ENCODE measurements around the gene ARSB. TPM values are rescaled to one million over a fixed set of nuclear protein-coding genes. Genes with fewer than 3 reads are reported as not detected.

The ARSB gene
- total RNA-seq, 1 experiment from 2014 or later = 5.2 TPM

DNA sequence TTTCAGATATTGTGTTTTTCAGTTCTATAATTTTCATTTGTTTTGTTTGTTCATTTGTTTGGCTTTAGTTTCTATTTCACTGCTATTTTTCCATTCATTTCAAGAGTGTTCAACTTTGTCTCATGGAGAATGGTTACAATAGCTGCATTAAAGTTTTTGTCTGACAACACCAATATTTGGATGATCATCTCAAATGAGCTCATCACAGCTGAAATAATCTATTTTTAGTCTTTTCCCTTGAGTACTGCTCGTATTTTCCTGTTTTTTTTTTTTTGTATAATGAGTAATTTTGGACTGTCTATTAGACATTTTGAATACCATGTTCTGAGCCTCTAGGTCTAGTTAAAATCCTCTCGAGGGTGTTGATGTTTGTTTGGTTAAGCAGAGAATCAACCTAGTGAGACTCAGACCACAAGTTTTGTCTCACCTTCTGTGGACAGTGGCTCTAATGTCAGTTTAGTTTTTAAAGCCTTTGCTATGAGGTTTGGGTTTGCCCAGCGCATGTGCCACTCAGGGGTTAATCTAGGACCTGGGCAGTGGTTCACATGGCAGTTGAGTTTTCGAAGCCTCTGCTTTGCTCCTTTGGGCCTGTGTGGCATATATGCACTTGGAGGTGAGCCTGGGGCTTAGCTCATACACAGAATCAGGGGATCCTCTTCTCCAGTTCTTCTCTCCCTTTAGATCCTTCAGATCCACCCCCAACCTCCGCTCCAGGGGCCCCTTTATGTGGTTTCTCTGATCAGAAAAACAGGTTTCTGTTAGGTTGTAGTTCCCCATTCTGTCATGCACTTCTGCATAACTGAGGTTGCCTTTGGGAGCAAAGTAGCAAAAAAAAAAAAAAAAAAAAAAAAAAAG, 79.8 kb downstream of the ARSB start:
- no peak for DNase-seq (ENCODE audit: unreplicated experiment)
- no peaks in the 10 kb centered on the region for H3K9me3 Mint-ChIP-seq (ENCODE audit: unreplicated experiment)
- no peaks in the 10 kb centered on the region for H3K4me1 Mint-ChIP-seq (ENCODE audit: insufficient read depth, unreplicated experiment)
- no peak for TF ChIP-seq CTCF (IDR thresholded peaks at IDR 0.05; ENCODE audit: unreplicated experiment)
- no peak overlapping the region for H3K4me3 Mint-ChIP-seq (ENCODE audit: unreplicated experiment)
- intact Hi-C loops (cut with micrococcal nuclease) = no loop called here
- CTCF ChIA-PET = interaction anchor here (0.7 kb wide), 1 partner anchor 368 kb away, joined by 3 read pairs; no protein-coding TSS in a partner anchor
- no peaks in the 10 kb centered on the region for H3K36me3 Mint-ChIP-seq (ENCODE audit: insufficient read depth, unreplicated experiment)
- POLR2A ChIA-PET = no interaction called here
- H3K27ac Mint-ChIP-seq (ENCODE audit: low read depth, unreplicated experiment) = no peak overlapping the region
- no peaks in the 10 kb centered on the region for H3K27me3 Mint-ChIP-seq (ENCODE audit: insufficient read depth, unreplicated experiment)
- no TSS peak for BruUV-seq (replicated peaks)

DNA sequence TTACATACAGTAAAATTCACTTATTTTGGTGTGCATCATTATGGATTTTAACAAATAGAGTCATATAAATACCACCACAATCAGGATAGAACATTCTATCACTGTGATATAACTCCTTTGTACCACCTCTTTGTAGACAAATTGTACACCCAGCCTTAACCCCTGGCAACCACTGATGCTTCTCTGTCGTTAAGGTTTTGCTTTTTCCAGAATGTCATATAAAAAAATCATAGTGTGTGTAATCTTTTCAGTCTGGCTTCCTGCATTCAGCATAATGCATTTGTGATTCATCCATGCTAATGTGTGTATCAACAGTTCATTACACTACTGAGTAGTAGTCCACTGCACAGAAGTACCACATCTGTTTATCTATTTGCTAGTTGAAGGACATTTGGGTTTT, 81.2 kb downstream of the ARSB start:
- H3K4me1 Mint-ChIP-seq (ENCODE audit: insufficient read depth, unreplicated experiment) = no peaks in the 10 kb centered on the region
- CTCF ChIA-PET = interaction anchor here (0.6 kb wide), 1 partner anchor 61 kb away, joined by 3 read pairs; no protein-coding TSS in a partner anchor
- H3K27me3 Mint-ChIP-seq (ENCODE audit: insufficient read depth, unreplicated experiment) = no peaks in the 10 kb centered on the region
- no peak for DNase-seq (ENCODE audit: unreplicated experiment)
- no TSS peak for BruUV-seq (replicated peaks)
- no peak overlapping the region for H3K27ac Mint-ChIP-seq (ENCODE audit: low read depth, unreplicated experiment)
- intact Hi-C loops (cut with micrococcal nuclease) = no loop called here
- H3K36me3 Mint-ChIP-seq (ENCODE audit: insufficient read depth, unreplicated experiment) = no peaks in the 10 kb centered on the region
- no peak for TF ChIP-seq CTCF (IDR thresholded peaks at IDR 0.05; ENCODE audit: unreplicated experiment)
- no peaks in the 10 kb centered on the region for H3K9me3 Mint-ChIP-seq (ENCODE audit: unreplicated experiment)
- POLR2A ChIA-PET = no interaction called here
- H3K4me3 Mint-ChIP-seq (ENCODE audit: unreplicated experiment) = no peak overlapping the region

- Mint-ChIP-seq H3K27ac (ENCODE audit: low read depth, unreplicated experiment) (no peak overlapping the region), H3K4me1 (ENCODE audit: insufficient read depth, unreplicated experiment) (no peaks in the 10 kb centered on the region), H3K4me3 (ENCODE audit: unreplicated experiment) (no peak overlapping the region), H3K36me3 (ENCODE audit: insufficient read depth, unreplicated experiment) (no peaks in the 10 kb centered on the region), H3K27me3 (ENCODE audit: insufficient read depth, unreplicated experiment) (no peaks in the 10 kb centered on the region), H3K9me3 (ENCODE audit: unreplicated experiment) (no peaks in the 10 kb centered on the region)
- no peak for TF ChIP-seq CTCF (IDR thresholded peaks at IDR 0.05; ENCODE audit: unreplicated experiment)
- DNase-seq (ENCODE audit: unreplicated experiment) = no peak
- CTCF ChIA-PET = interaction anchor here (0.6 kb wide), 1 partner anchor 62 kb away, joined by 3 read pairs; no protein-coding TSS in a partner anchor
- no TSS peak for BruUV-seq (replicated peaks)
- intact Hi-C loops (cut with micrococcal nuclease) = no loop called here
- POLR2A ChIA-PET = no interaction called here
Measured at GRCh38 chr5:78903353-78903752, 81.8 kb downstream of the ARSB start.

- Mint-ChIP-seq H3K9me3 (ENCODE audit: unreplicated experiment) (no peaks in the 10 kb centered on the region), H3K27ac (ENCODE audit: low read depth, unreplicated experiment) (no peak overlapping the region), H3K27me3 (ENCODE audit: insufficient read depth, unreplicated experiment) (no peaks in the 10 kb centered on the region), H3K4me1 (ENCODE audit: insufficient read depth, unreplicated experiment) (no peaks in the 10 kb centered on the region), H3K4me3 (ENCODE audit: unreplicated experiment) (no peak overlapping the region), H3K36me3 (ENCODE audit: insufficient read depth, unreplicated experiment) (no peaks in the 10 kb centered on the region)
- no TSS peak for BruUV-seq (replicated peaks)
- ChIA-PET POLR2A (interaction anchor here (0.6 kb wide), 1 partner anchor 221 kb away, joined by 5 read pairs; no protein-coding TSS in a partner anchor), CTCF (interaction anchor here (0.5 to 1.7 kb wide), 12 partner anchors 9 to 367 kb away, joined by 3 to 5 read pairs (median 4); no protein-coding TSS in a partner anchor)
- intact Hi-C loops (cut with micrococcal nuclease) = loop anchor here (1.0 to 5.0 kb wide), 4 partner anchors 65 to 578 kb away; no protein-coding TSS in a partner anchor
- TF ChIP-seq CTCF (IDR thresholded peaks at IDR 0.05; ENCODE audit: unreplicated experiment) = peak; percentile 68
- peak; percentile 71 for DNase-seq (ENCODE audit: unreplicated experiment)
Measured at GRCh38 chr5:78899922-78900362, 85.2 kb downstream of the ARSB start.
